Prostate gland (tissue), 2 donors: ENCODE results near the gene SHISA6. TPM values are rescaled to one million over a fixed set of nuclear protein-coding genes. Genes with fewer than 3 reads are reported as not detected.

Source experiments
- DNase-seq: peaks from one replicate; pipeline ENCODE4 v3.0.0-alpha.2; 2019; ENCODE audit warnings: low spot score
- H3K27ac ChIP-seq, 2 donors: fragments of 200-600 bp; sonication (generic); 2 replicates each; pipeline ENCODE4 v1.5.1; 2017 to 2019
- H3K27me3 ChIP-seq: fragments of 200-600 bp; sonication (generic); replicated peaks from 2 replicates; pipeline ENCODE4 v1.5.1; 2019; ENCODE audit not compliant: insufficient read depth
- H3K36me3 ChIP-seq, 2 donors: fragments of 200-600 bp; sonication (generic); 1 replicate in 1 of 2; 2 replicates in 1 of 2; pipeline versions ENCODE4 v1.5.1 to v1.8.1; 2017 to 2019
- H3K4me1 ChIP-seq: fragments of 200-600 bp; sonication (generic); replicated peaks from 2 replicates; pipeline ENCODE4 v1.5.1; 2019
- H3K4me3 ChIP-seq, 2 donors: fragments of 200-600 bp; sonication (generic); 2 replicates each; pipeline ENCODE4 v1.5.1; 2017 to 2019
- H3K9me3 ChIP-seq: fragments of 200-600 bp; sonication (generic); 2 replicates; pipeline ENCODE4 v1.5.1; 2017
- POLR2A ChIP-seq: fragments of 450-650 bp; IDR thresholded peaks from one replicate; pipeline ENCODE4 v1.6.1; 2016; ENCODE audit warnings: antibody characterized with exemption, mild to moderate bottlenecking
- POLR2AphosphoS5 ChIP-seq: sonication (generic); formaldehyde crosslinking; IDR thresholded peaks from one replicate; pipeline ENCODE4 v1.6.1; 2017; ENCODE audit warnings: antibody characterized with exemption
- WGBS: methylation state at CpG from one replicate; pipeline ENCODE4 v1.1.5; 2018; 5-methylcytosine and 5-hydroxymethylcytosine counted together
- intact Hi-C: fragments of 100-400 bp; cut with DNase I; formaldehyde crosslinking; loops from one replicate; pipeline ENCODE4 v1.14.2; 2022
- total RNA-seq, 2 donors: library from RNA; depleted of rRNA; stranded (reverse); fragments of >200 nt; gene quantifications; one replicate each; pipeline ENCODE4 v1.1.0, GENCODE V29; 2016
- TF ChIP-seq, protein P1 (sequence below), 4 experiments: fragments of 200-600 bp in 2 of 4; fragments of 450-650 bp in 2 of 4; sonication (generic) in 2 of 4; IDR thresholded peaks; 1 replicate in 3 of 4; 2 replicates in 1 of 4; pipeline ENCODE4 v1.5.1; 2016 to 2019; ENCODE audit warnings: antibody characterized with exemption in 4 of 4, mild to moderate bottlenecking in 2 of 4, moderate library complexity in 2 of 4

Gene SHISA6
- total RNA-seq, 2 donors from 2014 or later, result 9.0 to 10.6 TPM

DNA sequence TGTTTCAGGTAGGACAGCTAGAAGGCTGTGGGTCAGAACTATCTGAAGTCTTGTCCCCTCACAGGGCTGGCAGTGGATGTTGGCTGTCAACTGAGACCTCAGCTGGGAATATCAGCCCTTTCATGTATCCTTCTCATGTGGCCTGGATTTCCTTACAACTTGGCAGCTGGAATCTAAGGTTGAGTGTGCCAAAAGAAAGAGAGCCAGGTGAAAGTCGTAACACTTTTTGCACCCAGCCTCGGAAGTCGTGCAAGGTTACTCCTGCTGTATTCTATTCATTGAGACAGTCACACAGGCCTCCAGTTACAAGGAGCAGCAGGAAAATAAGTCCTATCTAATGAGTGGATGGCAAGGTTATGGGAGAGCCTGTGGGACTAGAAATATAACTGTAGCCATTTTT is 304.7 kb downstream of the SHISA6 start:
- H3K9me3 ChIP-seq, result no peaks in the 10 kb centered on the region
- no peaks in the 10 kb centered on the region for H3K27me3 ChIP-seq
- 51% methylated on average over 3 of the region's 3 CpGs for WGBS
- H3K4me1 ChIP-seq, result no peaks in the 10 kb centered on the region
- DNase-seq, result no peak
- H3K27ac ChIP-seq, result no peak overlapping the region
- H3K36me3 ChIP-seq, result no peaks in the 10 kb centered on the region
- TF ChIP-seq POLR2A (no peak), POLR2AphosphoS5 (no peak)
- TF ChIP-seq, protein P1, sequence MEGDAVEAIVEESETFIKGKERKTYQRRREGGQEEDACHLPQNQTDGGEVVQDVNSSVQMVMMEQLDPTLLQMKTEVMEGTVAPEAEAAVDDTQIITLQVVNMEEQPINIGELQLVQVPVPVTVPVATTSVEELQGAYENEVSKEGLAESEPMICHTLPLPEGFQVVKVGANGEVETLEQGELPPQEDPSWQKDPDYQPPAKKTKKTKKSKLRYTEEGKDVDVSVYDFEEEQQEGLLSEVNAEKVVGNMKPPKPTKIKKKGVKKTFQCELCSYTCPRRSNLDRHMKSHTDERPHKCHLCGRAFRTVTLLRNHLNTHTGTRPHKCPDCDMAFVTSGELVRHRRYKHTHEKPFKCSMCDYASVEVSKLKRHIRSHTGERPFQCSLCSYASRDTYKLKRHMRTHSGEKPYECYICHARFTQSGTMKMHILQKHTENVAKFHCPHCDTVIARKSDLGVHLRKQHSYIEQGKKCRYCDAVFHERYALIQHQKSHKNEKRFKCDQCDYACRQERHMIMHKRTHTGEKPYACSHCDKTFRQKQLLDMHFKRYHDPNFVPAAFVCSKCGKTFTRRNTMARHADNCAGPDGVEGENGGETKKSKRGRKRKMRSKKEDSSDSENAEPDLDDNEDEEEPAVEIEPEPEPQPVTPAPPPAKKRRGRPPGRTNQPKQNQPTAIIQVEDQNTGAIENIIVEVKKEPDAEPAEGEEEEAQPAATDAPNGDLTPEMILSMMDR (IDR thresholded peaks at IDR 0.05), result no peak
- intact Hi-C loops, result no loop called here
- no peak overlapping the region for H3K4me3 ChIP-seq

DNA sequence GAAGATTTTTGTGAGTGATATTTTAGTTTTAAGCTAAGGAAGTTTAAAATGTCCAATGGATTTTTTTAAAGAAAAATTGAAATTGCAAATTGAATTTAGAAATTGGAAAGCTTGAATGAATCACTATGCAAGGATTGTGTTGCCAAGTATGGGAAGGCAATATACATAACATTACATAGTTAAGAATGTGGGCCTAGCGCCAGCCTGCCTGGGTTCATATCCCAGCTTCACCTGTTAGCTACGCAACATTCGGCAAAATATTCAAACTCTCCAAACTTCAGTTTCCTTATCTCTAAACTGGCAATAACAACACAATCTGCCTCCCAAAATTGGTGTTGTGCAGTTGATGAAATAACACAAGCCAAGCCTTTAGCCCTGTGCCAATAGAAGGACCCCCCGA is 306.8 kb downstream of the SHISA6 start:
- intact Hi-C loops, result no loop called here
- H3K4me1 ChIP-seq, result peaks cover 3% of the 10 kb centered on the region
- H3K36me3 ChIP-seq, result no peaks in the 10 kb centered on the region
- TF ChIP-seq, protein P1 (IDR thresholded peaks at IDR 0.05), result no peak
- no peak for TF ChIP-seq POLR2AphosphoS5
- TF ChIP-seq POLR2A, result no peak
- no peak for DNase-seq
- H3K9me3 ChIP-seq, result no peaks in the 10 kb centered on the region
- no peak overlapping the region for H3K4me3 ChIP-seq
- no peak overlapping the region for H3K27ac ChIP-seq
- H3K27me3 ChIP-seq, result no peaks in the 10 kb centered on the region
- WGBS, result 92% methylated on average over 4 of the region's 4 CpGs

DNA sequence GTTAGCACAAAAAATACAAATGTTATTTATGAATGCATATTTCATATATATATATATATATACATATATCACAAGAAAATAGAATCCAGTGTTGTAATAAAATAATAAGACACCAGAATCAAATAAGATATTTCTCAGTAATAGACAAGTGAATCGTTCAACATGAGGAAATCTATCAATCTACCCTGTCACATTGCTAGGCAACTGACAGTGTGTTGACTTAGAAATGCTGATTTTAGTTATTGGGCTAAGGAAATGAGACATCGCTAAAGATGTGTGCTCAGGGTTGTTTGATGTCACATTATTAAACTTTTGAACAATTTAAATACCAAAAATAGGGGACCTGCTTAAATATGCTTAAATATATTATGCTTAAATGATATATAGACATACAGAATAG is 307.4 kb downstream of the SHISA6 start:
- Histone ChIP-seq H3K4me1 (peaks cover 3% of the 10 kb centered on the region), H3K9me3 (no peaks in the 10 kb centered on the region), H3K4me3 (no peak overlapping the region), H3K27ac (no peak overlapping the region), H3K36me3 (no peaks in the 10 kb centered on the region), H3K27me3 (no peaks in the 10 kb centered on the region)
- intact Hi-C loops, result no loop called here
- DNase-seq, result no peak
- TF ChIP-seq POLR2AphosphoS5 (no peak), POLR2A (no peak)
- TF ChIP-seq, protein P1 (IDR thresholded peaks at IDR 0.05), result no peak
- WGBS, result 57% methylated on average over 2 of the region's 2 CpGs

DNA sequence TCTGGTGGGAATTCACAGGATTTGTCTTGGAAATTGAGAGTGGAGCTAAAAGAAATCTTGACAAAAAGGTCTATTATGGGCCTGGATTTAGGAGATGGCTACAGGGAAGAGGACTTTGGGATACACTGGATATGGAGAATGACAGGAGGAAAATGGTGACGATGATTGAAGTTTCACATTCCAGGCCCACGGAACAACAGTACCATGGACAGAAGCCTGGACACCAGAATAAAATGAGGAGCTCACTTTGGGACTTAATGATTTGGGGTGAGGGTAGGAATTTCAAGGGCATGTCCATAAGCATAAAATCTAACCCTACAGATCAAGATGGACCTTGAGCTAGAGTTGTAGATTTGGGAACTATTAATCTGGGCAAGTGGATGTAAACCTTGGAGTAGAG is 309.4 kb downstream of the SHISA6 start:
- WGBS, result 93% methylated on average over 2 of the region's 2 CpGs
- no peak for DNase-seq
- no peaks in the 10 kb centered on the region for H3K36me3 ChIP-seq
- H3K4me3 ChIP-seq, result no peak overlapping the region
- H3K27ac ChIP-seq, result peak overlapping the region in 1 of 2 donors; percentile 2
- peaks cover 3% of the 10 kb centered on the region for H3K4me1 ChIP-seq
- no peak for TF ChIP-seq POLR2A
- TF ChIP-seq POLR2AphosphoS5, result no peak
- TF ChIP-seq, protein P1 (IDR thresholded peaks at IDR 0.05), result no peak
- no peaks in the 10 kb centered on the region for H3K9me3 ChIP-seq
- H3K27me3 ChIP-seq, result no peaks in the 10 kb centered on the region
- intact Hi-C loops, result no loop called here

DNA sequence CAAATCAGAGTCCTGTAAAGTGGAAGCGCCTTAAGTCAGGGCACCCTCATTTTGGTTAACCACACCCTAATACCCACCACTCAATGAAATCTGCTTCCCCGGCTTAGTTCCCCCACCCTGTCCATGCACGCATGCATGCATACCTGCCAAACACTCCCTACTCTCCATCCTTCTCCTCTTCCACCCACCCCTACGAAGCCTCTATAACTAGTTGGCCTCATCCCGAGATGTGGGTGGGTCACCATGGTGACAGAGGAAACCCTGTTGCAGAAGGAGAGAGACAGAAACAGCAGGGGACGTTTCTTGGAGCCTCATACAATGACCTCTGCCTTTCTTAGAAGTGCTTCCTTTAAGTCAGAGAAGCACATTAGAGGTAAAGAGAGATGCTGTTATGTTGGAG is 310.4 kb downstream of the SHISA6 start:
- DNase-seq, result no peak
- H3K36me3 ChIP-seq, result no peaks in the 10 kb centered on the region
- TF ChIP-seq POLR2A (no peak), POLR2AphosphoS5 (no peak)
- TF ChIP-seq, protein P1 (IDR thresholded peaks at IDR 0.05), result no peak
- H3K4me1 ChIP-seq, result peaks cover 3% of the 10 kb centered on the region
- 62% methylated on average over 6 of the region's 6 CpGs for WGBS
- H3K27ac ChIP-seq, result no peak overlapping the region
- H3K4me3 ChIP-seq, result no peak overlapping the region
- H3K9me3 ChIP-seq, result no peaks in the 10 kb centered on the region
- H3K27me3 ChIP-seq, result no peaks in the 10 kb centered on the region
- intact Hi-C loops, result no loop called here
